ENCODE data around the gene MYH14. TPM values are rescaled to one million over a fixed set of nuclear protein-coding genes. Genes with fewer than 3 reads are reported as not detected.

The MYH14 gene
- total RNA-seq = 1.6 TPM

DNA sequence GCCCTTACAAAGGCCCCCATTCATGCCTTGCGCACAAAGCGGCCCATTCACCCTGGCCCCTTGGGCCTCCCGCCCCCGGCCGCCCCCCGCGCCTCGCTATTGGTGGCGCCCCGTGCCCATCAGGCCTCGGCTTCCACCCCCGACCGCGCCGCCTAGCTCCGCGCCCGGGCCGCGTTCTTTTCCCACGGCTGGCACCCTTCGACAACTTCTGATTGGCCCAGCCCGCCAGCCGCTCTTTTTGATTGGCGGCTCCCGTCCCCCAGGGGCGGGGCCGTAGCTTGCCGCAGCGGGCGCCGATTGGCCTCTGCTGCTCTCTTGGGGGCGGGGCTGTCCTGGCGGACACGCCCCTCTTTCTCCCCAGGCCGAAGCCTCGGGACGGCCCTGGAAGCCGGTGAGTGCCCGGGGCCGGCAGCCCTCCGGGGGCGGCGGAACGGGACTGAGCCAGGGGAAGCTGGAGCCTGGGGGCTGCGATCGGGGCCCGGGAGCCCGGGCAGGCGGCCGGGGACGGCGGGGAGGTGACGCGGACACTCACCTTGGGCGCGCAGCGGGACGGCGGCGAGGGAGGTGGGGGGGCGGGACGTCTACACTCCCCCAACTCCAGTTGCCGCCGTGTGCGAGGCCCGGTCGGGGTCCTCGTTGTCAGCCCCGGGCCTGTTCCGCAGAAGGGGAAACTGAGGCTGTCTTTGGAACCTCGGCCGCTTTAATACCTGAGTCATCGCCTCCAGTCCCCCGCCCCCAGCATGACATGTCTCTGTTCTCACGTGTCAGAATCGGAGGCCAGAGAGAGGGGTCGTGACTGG, at the start of gene MYH14:
TSS of gene MYH14 (plus strand) at position 342 of the 800 bp plus-strand sequence. CDS start 6,744 bp downstream, outside the sequence.

DNA sequence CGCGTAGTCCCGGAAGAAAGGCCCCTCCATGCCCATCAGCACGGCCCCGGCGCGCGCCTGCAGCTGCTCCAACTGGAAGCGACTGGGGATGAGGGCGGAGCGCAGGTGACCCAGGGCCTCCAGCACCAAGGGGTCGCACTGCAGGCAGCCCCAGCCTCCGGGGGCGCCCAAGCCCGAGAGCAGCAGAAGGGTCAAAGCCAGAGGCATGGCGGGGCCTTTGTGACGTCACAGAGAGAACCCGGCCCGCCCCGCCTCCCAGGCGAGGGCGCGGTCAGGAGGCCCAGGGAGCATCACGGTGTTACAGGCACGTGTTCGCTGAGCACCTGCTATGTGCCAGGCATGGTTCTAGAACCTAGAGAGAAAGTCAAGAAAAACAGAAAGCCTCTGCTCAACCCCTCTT, 40.4 kb upstream of the MYH14 start, which contains the start of gene IZUMO2:
TSS of gene IZUMO2 (minus strand) at position 294 of the 400 bp plus-strand sequence. CDS start at position 207, 87 bp downstream.

DNA sequence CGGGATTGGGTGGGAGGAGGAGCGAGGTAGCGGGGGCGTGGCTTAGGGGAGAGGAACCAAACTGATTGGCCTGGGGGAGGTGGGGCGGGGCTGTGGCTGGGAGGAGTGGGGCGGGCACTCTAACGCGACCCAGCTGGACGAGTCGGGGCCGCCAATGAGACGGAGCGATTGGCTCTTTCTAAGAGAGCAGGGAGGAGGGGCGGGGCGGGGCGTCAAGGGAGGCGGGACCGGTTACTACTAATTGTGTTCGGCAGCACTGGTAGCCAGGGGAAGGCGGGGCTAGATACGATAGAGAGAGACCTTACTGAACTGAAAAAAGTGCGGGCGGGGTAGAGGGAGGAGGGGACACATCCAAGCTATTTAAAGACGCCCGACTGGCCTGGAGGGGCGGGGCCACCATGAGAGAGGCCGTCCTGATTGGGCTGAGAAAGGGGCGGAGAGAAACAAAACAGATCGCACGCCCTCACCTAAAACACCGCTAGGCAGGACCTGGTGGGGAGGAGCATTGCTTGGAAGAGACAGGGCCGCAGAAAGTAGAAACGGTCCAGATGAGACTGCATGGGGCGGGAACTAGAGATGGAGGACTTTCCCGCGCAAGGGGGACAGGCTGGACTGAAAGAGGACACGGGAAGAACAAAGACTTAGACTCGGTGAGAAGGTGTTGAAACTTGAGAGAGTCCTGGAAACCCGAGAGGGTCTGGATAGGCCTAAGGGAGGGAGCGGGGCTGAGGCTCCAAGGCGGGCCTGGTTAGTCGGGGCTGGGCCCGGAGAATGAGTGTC, 125.9 kb downstream of the MYH14 start, which contains the start of gene KCNC3:
TSS of gene KCNC3 (minus strand) at position 232 of the 780 bp plus-strand sequence. CDS start 295 bp downstream, outside the sequence.

Small RNA genes lying within 50 kb of the gene (small RNA-seq; reads per million reads assigned to genes)
- not detected for gene RF00017 (ENCODE audit: low replicate concordance)

Other genes with a start within 250 kb of the MYH14 start
- not detected for gene SIGLEC11, start 242.4 kb upstream of the MYH14 start, total RNA-seq
- 36.3 TPM for gene VRK3, start 178.2 kb upstream of the MYH14 start, total RNA-seq
- gene ZNF473, start 177.6 kb upstream of the MYH14 start, total RNA-seq = 16.0 TPM
- not detected for gene IZUMO2, start 40.3 kb upstream of the MYH14 start, total RNA-seq
- 5.9 TPM for gene KCNC3, start 125.8 kb downstream of the MYH14 start, total RNA-seq
- gene NAPSA, start 162.0 kb downstream of the MYH14 start, total RNA-seq = 0.63 TPM
- 26.6 TPM for gene NR1H2, start 172.8 kb downstream of the MYH14 start, total RNA-seq
- 18.8 TPM for gene POLD1, start 180.7 kb downstream of the MYH14 start, total RNA-seq
- not detected for gene SPIB, start 215.3 kb downstream of the MYH14 start, total RNA-seq
- not detected for gene MYBPC2, start 229.3 kb downstream of the MYH14 start, total RNA-seq

Data from parietal lobe (tissue), 2 donors.